CD4-positive, CD25-positive, alpha-beta regulatory T cell (primary cell): Measurements from ENCODE around the gene TMEM60. TPM values are rescaled to one million over a fixed set of nuclear protein-coding genes. Genes with fewer than 3 reads are reported as not detected.
A peak's percentile ranks its signal among the peaks of the same experiment; 100 is the strongest.

Experiments
- ATAC-seq, 2 donors: fragments of 150-1000 bp; cut with Tn5 transposase; one replicate each; pipeline ENCODE4 v1.10.0; 2021; ENCODE audit warnings: low read depth in 2 of 2, moderate number of reproducible peaks in 2 of 2, moderate library complexity in 1 of 2
- DNase-seq, 3 donors: peaks; one replicate each; pipeline versions ENCODE4 v3.0.0 to v3.0.0-alpha.2; 2012 to 2022; ENCODE audit warnings: mixed read lengths in 1 of 3
- H3K27ac ChIP-seq: one replicate; pipeline ENCODE4 v1.7.0; 2013; ENCODE audit warnings: mild to moderate bottlenecking, low read length; ENCODE audit not compliant: insufficient read depth, poor library complexity, severe bottlenecking
- H3K27me3 ChIP-seq: one replicate; pipeline ENCODE4 v1.7.0; 2013; ENCODE audit warnings: low read length; ENCODE audit not compliant: control insufficient read depth, insufficient read depth
- H3K36me3 ChIP-seq: one replicate; pipeline ENCODE4 v1.7.0; 2013; ENCODE audit warnings: mild to moderate bottlenecking, low read length, moderate library complexity; ENCODE audit not compliant: control insufficient read depth, insufficient read depth
- H3K4me1 ChIP-seq: 2 replicates; pipeline ENCODE4 v1.7.0; 2013; ENCODE audit warnings: mild to moderate bottlenecking, low read length; ENCODE audit not compliant: insufficient read depth, control insufficient read depth, poor library complexity, severe bottlenecking
- H3K4me3 ChIP-seq: one replicate; pipeline ENCODE4 v1.7.0; 2013; ENCODE audit warnings: low read depth, mild to moderate bottlenecking, low read length, moderate library complexity
- H3K9me3 ChIP-seq, 2 experiments: 1 replicate in 1 of 2; 2 replicates in 1 of 2; pipeline ENCODE4 v1.7.0; 2013; ENCODE audit warnings: low read length in 2 of 2, mild to moderate bottlenecking in 1 of 2, moderate library complexity in 1 of 2; ENCODE audit not compliant: control insufficient read depth in 2 of 2
- H3K27ac Mint-ChIP-seq, 3 donors: one replicate each; pipeline ENCODE4 v1.8.0; 2020 to 2022; ENCODE audit warnings: mild to moderate bottlenecking in 3 of 3, mixed read lengths in 3 of 3, moderate library complexity in 2 of 3
- H3K27me3 Mint-ChIP-seq: one replicate; pipeline ENCODE4 v1.8.0; 2022; ENCODE audit warnings: mild to moderate bottlenecking, mixed read lengths
- H3K36me3 Mint-ChIP-seq: one replicate; pipeline ENCODE4 v1.8.0; 2020; ENCODE audit warnings: mixed read lengths
- H3K4me1 Mint-ChIP-seq, 4 donors: one replicate each; pipeline ENCODE4 v1.8.0; 2020 to 2022; ENCODE audit warnings: mixed read lengths in 4 of 4, mild to moderate bottlenecking in 1 of 4
- H3K4me3 Mint-ChIP-seq, 4 donors: one replicate each; pipeline ENCODE4 v1.8.0; 2020 to 2022; ENCODE audit warnings: mild to moderate bottlenecking in 4 of 4, mixed read lengths in 4 of 4, moderate library complexity in 3 of 4
- H3K9me3 Mint-ChIP-seq, 7 donors: one replicate each; pipeline ENCODE4 v1.8.0; 2020 to 2022; ENCODE audit warnings: mixed read lengths in 7 of 7, mild to moderate bottlenecking in 3 of 7, moderate library complexity in 2 of 7
- polyA plus RNA-seq, 4 donors: library from polyadenylated mRNA; unstranded; fragments of 300-500 nt; fragmentation: Illumina TruSeq; gene quantifications; one replicate each; pipeline ENCODE4 v1.2.3, GENCODE V29; 2021
- total RNA-seq: library from RNA; stranded (reverse); gene quantifications from one replicate; pipeline ENCODE4 v1.2.3, GENCODE V29; 2022

TMEM60 gene
- total and polyA plus RNA-seq, 5 donors from 2014 or later = 5.2 to 76.0 (median 46.5) TPM

GRCh38 chr7:77771901-77772300, 26.3 kb downstream of the TMEM60 start:
- Mint-ChIP-seq H3K27ac (no peak overlapping the region), H3K4me3 (no peak overlapping the region), H3K36me3 (peaks cover 35% of the 10 kb centered on the region), H3K27me3 (no peaks in the 10 kb centered on the region), H3K9me3 (peaks cover 0 to 3% (median 0%) of the 10 kb centered on the region in 7 donors), H3K4me1 (peaks cover 5 to 12% (median 9%) of the 10 kb centered on the region in 4 donors)
- Histone ChIP-seq H3K4me3 (no peak overlapping the region), H3K27ac (no peak overlapping the region), H3K27me3 (no peaks in the 10 kb centered on the region), H3K4me1 (no peaks in the 10 kb centered on the region), H3K36me3 (peaks cover 61% of the 10 kb centered on the region), H3K9me3 (no peaks in the 10 kb centered on the region)
- DNase-seq (no peak), ATAC-seq (no peak)

DNA sequence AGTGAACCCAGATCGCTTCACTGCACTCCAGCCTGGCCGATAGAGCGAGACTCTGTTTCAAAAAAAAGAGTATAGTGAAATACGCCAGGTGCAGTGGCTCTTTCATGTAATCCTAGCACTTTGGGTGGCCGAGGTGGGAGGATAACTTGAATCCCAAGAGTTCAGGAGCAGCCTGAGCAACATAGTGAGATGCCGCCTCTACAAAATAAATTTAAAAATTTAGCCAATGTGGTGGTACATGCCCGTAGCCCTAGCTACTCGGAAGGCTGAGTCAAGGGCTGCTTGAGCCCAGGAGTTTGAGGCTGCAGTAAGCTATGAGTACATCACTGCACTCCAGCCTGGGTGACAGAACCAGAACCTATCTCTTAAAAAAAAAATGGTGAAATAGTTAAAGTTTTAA, 27.9 kb downstream of the TMEM60 start:
- Histone ChIP-seq H3K27me3 (no peaks in the 10 kb centered on the region), H3K9me3 (no peaks in the 10 kb centered on the region), H3K27ac (no peak overlapping the region), H3K36me3 (peaks cover 61% of the 10 kb centered on the region), H3K4me1 (no peaks in the 10 kb centered on the region), H3K4me3 (no peak overlapping the region)
- Mint-ChIP-seq H3K36me3 (peaks cover 32% of the 10 kb centered on the region), H3K9me3 (no peaks in the 10 kb centered on the region), H3K4me1 (peaks cover 10 to 18% (median 15%) of the 10 kb centered on the region in 4 donors), H3K27ac (peak overlapping the region in 1 of 3 donors; percentile 38), H3K27me3 (no peaks in the 10 kb centered on the region), H3K4me3 (no peak overlapping the region)
- no peak for DNase-seq
- ATAC-seq = no peak

GRCh38 chr7:77766801-77767605, 31.2 kb downstream of the TMEM60 start:
- peaks cover 39% of the 10 kb centered on the region for H3K36me3 ChIP-seq
- H3K4me1 Mint-ChIP-seq = peaks cover 14 to 43% (median 29%) of the 10 kb centered on the region in 4 donors
- no peak overlapping the region for H3K27ac ChIP-seq
- peaks cover 22% of the 10 kb centered on the region for H3K36me3 Mint-ChIP-seq
- ATAC-seq (no peak), DNase-seq (no peak)
- no peaks in the 10 kb centered on the region for H3K27me3 ChIP-seq
- no peak overlapping the region for H3K4me3 Mint-ChIP-seq
- no peaks in the 10 kb centered on the region for H3K4me1 ChIP-seq
- no peaks in the 10 kb centered on the region for H3K27me3 Mint-ChIP-seq
- H3K27ac Mint-ChIP-seq = peak overlapping the region in 2 of 3 donors; percentile 3 to 87
- no peak overlapping the region for H3K4me3 ChIP-seq
- H3K9me3 Mint-ChIP-seq = no peaks in the 10 kb centered on the region
- no peaks in the 10 kb centered on the region for H3K9me3 ChIP-seq

- peak overlapping the region; percentile 2 to 36 (median 3) for H3K27ac Mint-ChIP-seq
- H3K36me3 ChIP-seq = peaks cover 35% of the 10 kb centered on the region
- no peak for ATAC-seq
Observed at GRCh38 chr7:77765906-77766800, 32.1 kb downstream of the TMEM60 start.

DNA sequence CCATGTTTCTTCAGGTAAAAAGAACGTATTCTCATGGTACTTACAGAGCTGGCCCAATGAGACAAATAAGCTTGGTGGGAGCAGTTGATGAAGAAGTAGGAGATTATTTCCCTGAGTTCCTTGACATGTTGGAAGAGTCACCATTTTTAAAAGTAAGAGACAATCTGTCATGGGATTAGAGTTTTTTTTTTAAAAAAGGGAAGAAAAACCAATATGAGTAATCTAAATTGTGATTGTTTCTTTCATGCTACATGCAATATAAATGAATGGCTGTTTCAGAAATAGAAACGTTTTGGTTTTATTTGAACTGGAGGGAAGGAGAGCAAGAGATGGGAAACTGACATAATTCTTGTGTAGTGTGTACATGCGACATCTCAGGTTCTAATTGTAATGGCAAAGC, 32.8 kb downstream of the TMEM60 start:
- H3K36me3 ChIP-seq = peaks cover 35% of the 10 kb centered on the region
- no peaks in the 10 kb centered on the region for H3K4me1 ChIP-seq
- H3K27ac ChIP-seq = no peak overlapping the region
- ATAC-seq (no peak), DNase-seq (no peak)
- Mint-ChIP-seq H3K27me3 (no peaks in the 10 kb centered on the region), H3K9me3 (no peaks in the 10 kb centered on the region), H3K4me1 (peaks cover 20 to 49% (median 31%) of the 10 kb centered on the region in 4 donors), H3K27ac (peak overlapping the region in 2 of 3 donors; percentile 2 to 29), H3K36me3 (peaks cover 17% of the 10 kb centered on the region), H3K4me3 (no peak overlapping the region)
- no peaks in the 10 kb centered on the region for H3K27me3 ChIP-seq
- no peak overlapping the region for H3K4me3 ChIP-seq
- H3K9me3 ChIP-seq = no peaks in the 10 kb centered on the region

More at GRCh38 chr7:77765906-77766800, 32.1 kb downstream of the TMEM60 start:
- Mint-ChIP-seq H3K4me1 (peaks cover 18 to 48% (median 31%) of the 10 kb centered on the region in 4 donors), H3K27me3 (no peaks in the 10 kb centered on the region), H3K4me3 (no peak overlapping the region), H3K9me3 (no peaks in the 10 kb centered on the region), H3K36me3 (peaks cover 21% of the 10 kb centered on the region)
- DNase-seq = no peak
- H3K4me3 ChIP-seq = no peak overlapping the region
- H3K27ac ChIP-seq = no peak overlapping the region
- no peaks in the 10 kb centered on the region for H3K9me3 ChIP-seq
- H3K27me3 ChIP-seq = no peaks in the 10 kb centered on the region
- no peaks in the 10 kb centered on the region for H3K4me1 ChIP-seq

DNA sequence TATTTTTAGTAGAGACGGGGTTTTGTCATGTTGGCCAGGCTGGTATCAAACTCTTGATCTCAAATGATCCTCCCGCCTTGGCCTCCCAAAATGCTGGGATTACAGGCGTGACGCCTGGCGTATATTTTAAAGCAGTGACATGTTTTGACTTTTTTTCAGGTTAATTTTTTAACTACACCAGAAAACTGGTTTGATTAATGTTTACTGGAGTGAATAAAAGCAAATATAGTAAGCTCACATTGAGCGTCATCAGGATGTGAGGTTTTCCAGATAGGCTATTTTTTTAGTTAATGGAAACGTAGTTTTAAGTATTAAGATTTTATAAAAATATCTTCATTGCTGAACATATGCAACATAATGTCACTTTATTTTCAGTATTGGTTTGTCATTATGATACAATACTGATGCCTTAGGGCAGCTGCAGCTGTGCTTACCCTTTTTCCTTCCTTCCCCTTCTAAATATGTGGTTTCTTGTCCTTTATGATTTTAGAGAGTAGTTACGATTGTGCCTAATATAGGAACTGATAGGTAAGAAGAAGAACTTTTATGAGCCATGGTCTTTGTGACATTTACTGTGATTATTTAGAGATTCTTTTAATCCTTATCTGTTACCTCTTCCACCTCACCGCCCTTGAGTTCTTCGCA, 37.3 kb downstream of the TMEM60 start:
- Histone ChIP-seq H3K27ac (no peak overlapping the region), H3K9me3 (no peaks in the 10 kb centered on the region), H3K4me3 (no peak overlapping the region), H3K4me1 (peaks cover 11% of the 10 kb centered on the region), H3K27me3 (no peaks in the 10 kb centered on the region), H3K36me3 (peaks cover 11% of the 10 kb centered on the region)
- peaks cover 33 to 67% (median 51%) of the 10 kb centered on the region in 4 donors for H3K4me1 Mint-ChIP-seq
- peak overlapping the region in 1 of 3 donors; percentile 43 for H3K27ac Mint-ChIP-seq
- H3K27me3 Mint-ChIP-seq = no peaks in the 10 kb centered on the region
- no peaks in the 10 kb centered on the region for H3K9me3 Mint-ChIP-seq
- H3K36me3 Mint-ChIP-seq = peaks cover 5% of the 10 kb centered on the region
- H3K4me3 Mint-ChIP-seq = no peak overlapping the region
- no peak for DNase-seq
- no peak for ATAC-seq

DNA sequence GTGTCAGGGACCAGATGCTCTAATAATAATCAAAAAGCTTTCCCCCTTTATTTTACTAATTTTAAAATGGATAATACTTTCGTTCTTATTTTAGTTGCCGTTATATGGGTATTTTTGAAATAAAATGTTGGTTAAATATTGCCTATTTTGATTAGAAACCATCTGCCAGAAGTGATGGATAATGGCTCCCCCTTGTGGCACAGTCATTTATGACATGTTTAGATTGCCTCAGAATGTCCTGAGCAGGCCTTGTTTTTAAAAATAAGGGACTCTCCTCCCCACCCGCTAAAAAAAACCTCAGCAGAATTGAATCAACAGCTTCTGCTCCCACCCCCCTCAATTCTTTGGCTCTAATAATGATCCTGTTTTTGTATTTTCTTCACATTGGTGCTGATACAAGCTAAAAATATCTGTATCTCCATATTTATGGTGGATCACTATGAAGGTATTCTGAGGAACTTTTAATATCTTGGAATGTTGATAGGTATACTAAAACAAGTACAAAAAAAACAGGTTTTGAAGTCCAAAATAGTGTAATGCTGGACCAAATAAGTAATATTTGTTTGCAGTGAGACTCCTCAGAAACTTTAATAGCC, 38.8 kb downstream of the TMEM60 start:
- H3K36me3 Mint-ChIP-seq = no peaks in the 10 kb centered on the region

More for the DNA sequence above, 38.8 kb downstream of the TMEM60 start:
- DNase-seq (peak; percentile 59 to 84 (median 75)), ATAC-seq (peak; percentile 60 to 65)
- Mint-ChIP-seq H3K4me1 (peaks cover 38 to 65% (median 51%) of the 10 kb centered on the region in 4 donors), H3K4me3 (no peak overlapping the region), H3K9me3 (no peaks in the 10 kb centered on the region), H3K27ac (peak overlapping the region; percentile 21 to 59 (median 34)), H3K27me3 (no peaks in the 10 kb centered on the region)
- Histone ChIP-seq H3K27me3 (no peaks in the 10 kb centered on the region), H3K4me1 (peaks cover 11% of the 10 kb centered on the region), H3K36me3 (peaks cover 8% of the 10 kb centered on the region), H3K4me3 (no peak overlapping the region), H3K9me3 (no peaks in the 10 kb centered on the region), H3K27ac (peak overlapping the region; percentile 55)
